Chondrocyte (in vitro differentiated cells): ENCODE results near the gene TSNAX. TPM values are rescaled to one million over a fixed set of nuclear protein-coding genes. Genes with fewer than 3 reads are reported as not detected.

Experiments
- DNase-seq: peaks from one replicate; pipeline ENCODE4 v3.0.0; 2021; ENCODE audit warnings: mixed read lengths, low spot score
- H3K27ac Mint-ChIP-seq: one replicate; pipeline ENCODE4 v1.8.0; 2021; ENCODE audit warnings: mild to moderate bottlenecking, moderate library complexity, mixed read lengths; ENCODE audit not compliant: unreplicated experiment
- H3K27me3 Mint-ChIP-seq: 2 replicates; pipeline ENCODE4 v1.8.0; 2021; ENCODE audit warnings: low read depth, mixed read lengths
- H3K36me3 Mint-ChIP-seq: 2 replicates; pipeline ENCODE4 v1.8.0; 2021; ENCODE audit warnings: low read depth, mixed read lengths
- H3K4me1 Mint-ChIP-seq: 2 replicates; pipeline ENCODE4 v1.8.0; 2021; ENCODE audit warnings: low read depth, mild to moderate bottlenecking, mixed read lengths
- H3K4me3 Mint-ChIP-seq: one replicate; pipeline ENCODE4 v1.8.0; 2021; ENCODE audit warnings: mild to moderate bottlenecking, moderate library complexity, mixed read lengths; ENCODE audit not compliant: unreplicated experiment
- H3K9me3 Mint-ChIP-seq: 2 replicates; pipeline ENCODE4 v1.8.0; 2021; ENCODE audit warnings: low read depth, mixed read lengths
- total RNA-seq: library from RNA; stranded (reverse); gene quantifications from 3 replicates; pipeline ENCODE4 v1.2.1, GENCODE V29; 2021
- TF ChIP-seq, protein P1 (sequence below): fragments of 200-600 bp; sonication (generic); IDR thresholded peaks from 2 replicates; pipeline ENCODE4 v1.5.0; 2021; ENCODE audit warnings: antibody characterized with exemption, mild to moderate bottlenecking, moderate library complexity

Gene TSNAX
- total RNA-seq, 1 donor from 2014 or later: 36.8 TPM

DNA sequence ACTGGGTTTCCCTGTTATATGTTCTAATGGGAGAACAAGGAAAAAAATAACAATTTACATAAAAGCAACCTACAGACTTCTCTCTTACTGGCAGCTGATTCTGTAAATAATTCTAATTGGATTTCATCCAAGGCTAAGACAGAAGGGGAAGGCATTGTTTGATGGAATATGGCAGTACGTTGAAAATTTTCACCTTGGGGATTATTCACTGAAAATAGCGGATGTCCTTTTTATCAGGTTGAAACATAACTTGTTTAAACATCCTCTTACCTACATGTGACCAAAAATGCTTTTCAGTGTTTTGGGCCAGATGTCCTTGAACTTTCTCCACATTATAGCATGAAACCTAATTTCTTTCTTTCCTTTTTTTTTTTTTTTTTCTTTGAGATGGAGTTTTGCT, 24.9 kb downstream of the TSNAX start:
- Mint-ChIP-seq H3K9me3 (no peaks in the 10 kb centered on the region), H3K4me1 (peaks cover 10% of the 10 kb centered on the region), H3K36me3 (peaks cover 7% of the 10 kb centered on the region), H3K27me3 (no peaks in the 10 kb centered on the region), H3K4me3 (no peak overlapping the region), H3K27ac (no peak overlapping the region)
- DNase-seq: no peak
- TF ChIP-seq, protein P1, sequence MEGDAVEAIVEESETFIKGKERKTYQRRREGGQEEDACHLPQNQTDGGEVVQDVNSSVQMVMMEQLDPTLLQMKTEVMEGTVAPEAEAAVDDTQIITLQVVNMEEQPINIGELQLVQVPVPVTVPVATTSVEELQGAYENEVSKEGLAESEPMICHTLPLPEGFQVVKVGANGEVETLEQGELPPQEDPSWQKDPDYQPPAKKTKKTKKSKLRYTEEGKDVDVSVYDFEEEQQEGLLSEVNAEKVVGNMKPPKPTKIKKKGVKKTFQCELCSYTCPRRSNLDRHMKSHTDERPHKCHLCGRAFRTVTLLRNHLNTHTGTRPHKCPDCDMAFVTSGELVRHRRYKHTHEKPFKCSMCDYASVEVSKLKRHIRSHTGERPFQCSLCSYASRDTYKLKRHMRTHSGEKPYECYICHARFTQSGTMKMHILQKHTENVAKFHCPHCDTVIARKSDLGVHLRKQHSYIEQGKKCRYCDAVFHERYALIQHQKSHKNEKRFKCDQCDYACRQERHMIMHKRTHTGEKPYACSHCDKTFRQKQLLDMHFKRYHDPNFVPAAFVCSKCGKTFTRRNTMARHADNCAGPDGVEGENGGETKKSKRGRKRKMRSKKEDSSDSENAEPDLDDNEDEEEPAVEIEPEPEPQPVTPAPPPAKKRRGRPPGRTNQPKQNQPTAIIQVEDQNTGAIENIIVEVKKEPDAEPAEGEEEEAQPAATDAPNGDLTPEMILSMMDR: no peak

DNA sequence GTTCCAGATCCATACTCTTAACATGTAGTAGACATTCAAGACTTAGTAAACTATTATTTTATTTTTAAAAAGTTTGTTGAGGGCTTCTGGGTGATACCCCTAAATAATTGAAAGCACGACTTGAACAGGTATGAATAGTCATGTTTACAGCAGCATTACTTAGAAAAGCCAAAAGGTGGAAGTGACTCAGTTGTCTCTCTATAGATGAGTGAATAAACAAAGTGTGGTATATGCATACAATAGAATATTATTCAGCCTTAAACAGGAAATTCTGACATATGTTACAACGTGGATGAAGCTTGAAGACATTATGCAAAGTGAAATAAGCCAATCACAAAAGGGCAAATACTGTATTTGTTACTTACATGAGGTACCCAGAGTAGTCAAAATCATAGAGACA, 26.5 kb downstream of the TSNAX start:
- H3K27me3 Mint-ChIP-seq: no peaks in the 10 kb centered on the region
- H3K9me3 Mint-ChIP-seq: no peaks in the 10 kb centered on the region
- no peak for DNase-seq
- peaks cover 15% of the 10 kb centered on the region for H3K4me1 Mint-ChIP-seq
- no peak overlapping the region for H3K27ac Mint-ChIP-seq
- TF ChIP-seq, protein P1: no peak
- H3K4me3 Mint-ChIP-seq: no peak overlapping the region
- H3K36me3 Mint-ChIP-seq: peaks cover 7% of the 10 kb centered on the region

DNA sequence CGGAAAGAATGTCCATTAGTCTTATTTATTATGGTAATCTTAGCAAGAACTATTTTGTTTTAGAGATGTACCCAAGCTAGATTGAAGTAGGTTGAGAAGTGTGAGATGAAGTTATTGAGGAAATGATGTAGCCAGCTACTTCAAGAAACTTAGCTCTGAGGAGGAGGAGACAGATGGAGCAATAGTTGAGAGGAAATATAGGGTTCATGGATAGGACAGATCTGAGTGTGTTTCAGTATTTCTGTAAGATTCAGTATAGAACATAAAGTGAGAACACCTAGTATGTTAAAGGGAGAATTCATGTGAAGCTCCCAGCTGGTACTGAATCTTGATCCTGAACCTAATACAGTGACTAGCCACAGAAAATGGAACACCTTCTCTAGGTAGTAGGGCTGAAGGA, 28.9 kb downstream of the TSNAX start:
- Mint-ChIP-seq H3K4me1 (peaks cover 12% of the 10 kb centered on the region), H3K27ac (no peak overlapping the region), H3K4me3 (no peak overlapping the region), H3K9me3 (no peaks in the 10 kb centered on the region), H3K27me3 (no peaks in the 10 kb centered on the region), H3K36me3 (peaks cover 7% of the 10 kb centered on the region)
- TF ChIP-seq, protein P1: no peak
- no peak for DNase-seq

DNA sequence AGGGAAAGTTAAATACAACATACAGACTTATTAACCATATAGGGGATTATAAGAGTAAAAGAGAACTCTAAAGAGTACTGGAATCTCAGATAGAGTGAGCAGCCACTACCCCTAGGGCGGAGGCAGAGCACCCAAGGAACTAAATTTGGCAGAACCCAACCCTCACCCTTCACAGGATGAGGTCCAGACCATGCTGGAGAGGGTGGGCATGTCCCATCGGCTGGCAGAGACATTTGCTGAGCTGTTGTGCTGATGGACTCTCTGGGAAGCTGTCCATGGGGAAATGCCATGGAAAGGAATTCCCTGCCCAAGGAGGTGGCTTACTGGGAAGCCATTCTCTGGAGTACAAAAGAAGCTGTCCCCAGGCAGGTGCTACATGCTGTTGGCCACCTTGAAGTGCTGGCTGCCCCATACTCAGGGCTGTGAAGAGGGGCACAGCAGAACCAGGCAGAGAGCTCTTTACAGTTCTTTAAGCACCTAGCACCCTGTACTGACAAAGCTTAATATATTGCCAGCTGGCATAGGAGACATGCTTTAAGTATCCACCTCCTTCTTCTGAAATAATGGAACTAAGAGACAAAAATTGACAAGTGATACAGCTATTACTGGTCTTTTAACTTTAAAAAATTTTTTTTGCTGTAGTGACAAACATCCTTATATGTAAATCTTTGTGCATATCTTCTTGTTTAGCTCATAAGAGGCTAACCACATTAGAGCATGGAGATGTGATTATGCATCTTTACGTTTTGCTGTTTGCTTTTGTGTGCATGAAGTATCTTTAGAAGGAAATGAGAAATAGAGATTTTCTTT, 29.6 kb downstream of the TSNAX start:
- Mint-ChIP-seq H3K27me3 (no peaks in the 10 kb centered on the region), H3K4me1 (peaks cover 14% of the 10 kb centered on the region), H3K36me3 (peaks cover 8% of the 10 kb centered on the region), H3K9me3 (no peaks in the 10 kb centered on the region), H3K27ac (peak overlapping the region; percentile 50), H3K4me3 (no peak overlapping the region)
- TF ChIP-seq, protein P1: no peak
- DNase-seq: no peak

DNA sequence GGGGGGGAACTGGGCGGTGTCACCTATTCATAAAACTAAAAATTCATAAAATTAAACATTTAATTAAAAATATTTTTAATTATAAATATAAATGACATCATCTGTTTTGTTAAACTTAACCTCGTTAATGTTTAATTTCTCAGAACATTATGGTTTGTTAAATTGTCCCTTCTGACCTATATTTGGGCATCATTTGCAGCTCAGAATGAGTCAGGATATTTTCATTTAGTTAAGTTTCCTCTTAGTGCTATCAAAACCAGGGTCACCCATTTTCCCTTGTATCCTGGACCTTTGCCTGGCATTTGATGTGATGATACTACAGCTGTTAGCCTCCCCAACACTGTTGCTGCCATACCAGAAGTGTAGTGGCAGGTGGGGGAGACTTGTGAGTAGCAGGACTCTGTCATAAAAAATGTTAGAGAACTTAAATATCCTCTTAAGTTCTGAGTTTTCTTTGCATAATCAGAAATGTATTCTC, 30.3 kb downstream of the TSNAX start:
- Mint-ChIP-seq H3K4me1 (peaks cover 15% of the 10 kb centered on the region), H3K4me3 (no peak overlapping the region), H3K9me3 (no peaks in the 10 kb centered on the region), H3K27me3 (no peaks in the 10 kb centered on the region), H3K27ac (no peak overlapping the region), H3K36me3 (peaks cover 11% of the 10 kb centered on the region)
- TF ChIP-seq, protein P1: no peak
- no peak for DNase-seq
